ENCODE measurements around the gene ZNF670. TPM values are rescaled to one million over a fixed set of nuclear protein-coding genes. Genes with fewer than 3 reads are reported as not detected.

The ZNF670 gene
- total RNA-seq, 1 donor from 2014 or later, result 38.4 TPM

GRCh38 chr1:247113733-247114271 is 35.2 kb upstream of the ZNF670 start:
- Mint-ChIP-seq H3K4me3 (peak overlapping the region; percentile 80), H3K4me1 (peaks cover 9% of the 10 kb centered on the region), H3K27me3 (ENCODE audit: insufficient read depth, low read depth) (peaks cover 19% of the 10 kb centered on the region), H3K27ac (no peak overlapping the region), H3K36me3 (peaks cover 10% of the 10 kb centered on the region), H3K9me3 (peaks cover 12% of the 10 kb centered on the region)
- TF ChIP-seq CTCF (IDR thresholded peaks at IDR 0.05), result no peak
- TF ChIP-seq EZH2 (IDR thresholded peaks at IDR 0.05), result no peak
- TF ChIP-seq EZH2phosphoT487 (IDR thresholded peaks at IDR 0.05), result no peak
- no peak overlapping the region for H3K4me3 ChIP-seq
- no peak overlapping the region for H3K27ac ChIP-seq
- peaks cover 5% of the 10 kb centered on the region for H3K4me1 ChIP-seq
- H3K36me3 ChIP-seq, result no peaks in the 10 kb centered on the region
- H3K4me2 ChIP-seq, result no peak overlapping the region
- no peak overlapping the region for H2AFZ ChIP-seq (replicated peaks)
- H3K9me3 ChIP-seq (ENCODE audit: low read depth), result no peaks in the 10 kb centered on the region
- no peaks in the 10 kb centered on the region for H3K79me2 ChIP-seq (ENCODE audit: low read depth)
- peaks cover 19% of the 10 kb centered on the region for H3F3A ChIP-seq (ENCODE audit: low read depth)
- DNase-seq (ENCODE audit: low spot score), result no peak
- peaks cover 44% of the 10 kb centered on the region for H3K27me3 ChIP-seq
- H4K20me1 ChIP-seq (ENCODE audit: low read depth), result no peaks in the 10 kb centered on the region
- H3K9ac ChIP-seq, result no peak overlapping the region

- no peak overlapping the region for H3K4me2 ChIP-seq
- Mint-ChIP-seq H3K27ac (peak overlapping the region; percentile 46), H3K27me3 (ENCODE audit: insufficient read depth, low read depth) (peaks cover 24% of the 10 kb centered on the region), H3K9me3 (peaks cover 12% of the 10 kb centered on the region), H3K4me1 (peaks cover 9% of the 10 kb centered on the region), H3K36me3 (peaks cover 14% of the 10 kb centered on the region), H3K4me3 (peak overlapping the region; percentile 80)
- no peak overlapping the region for H3K4me3 ChIP-seq
- H3K4me1 ChIP-seq, result peaks cover 5% of the 10 kb centered on the region
- H3K9me3 ChIP-seq (ENCODE audit: low read depth), result no peaks in the 10 kb centered on the region
- no peak for DNase-seq (ENCODE audit: low spot score)
- H3K27ac ChIP-seq, result no peak overlapping the region
- H2AFZ ChIP-seq (replicated peaks), result no peak overlapping the region
- TF ChIP-seq EZH2 (IDR thresholded peaks at IDR 0.05) (no peak), CTCF (IDR thresholded peaks at IDR 0.05) (no peak), EZH2phosphoT487 (IDR thresholded peaks at IDR 0.05) (no peak)
- peaks cover 44% of the 10 kb centered on the region for H3K27me3 ChIP-seq
- no peaks in the 10 kb centered on the region for H3K79me2 ChIP-seq (ENCODE audit: low read depth)
- H4K20me1 ChIP-seq (ENCODE audit: low read depth), result no peaks in the 10 kb centered on the region
- H3K36me3 ChIP-seq, result no peaks in the 10 kb centered on the region
- H3F3A ChIP-seq (ENCODE audit: low read depth), result peaks cover 19% of the 10 kb centered on the region
- no peak overlapping the region for H3K9ac ChIP-seq
Observed at GRCh38 chr1:247113094-247113497, 34.5 kb upstream of the ZNF670 start.

- peak overlapping the region; percentile 95 for H2AFZ ChIP-seq (replicated peaks)
Observed at GRCh38 chr1:247112479-247112781, 33.8 kb upstream of the ZNF670 start.

More at GRCh38 chr1:247112479-247112781, 33.8 kb upstream of the ZNF670 start:
- no peak for DNase-seq (ENCODE audit: low spot score)
- Mint-ChIP-seq H3K4me3 (peak overlapping the region; percentile 80), H3K4me1 (peaks cover 9% of the 10 kb centered on the region), H3K27ac (no peak overlapping the region), H3K27me3 (ENCODE audit: insufficient read depth, low read depth) (peaks cover 24% of the 10 kb centered on the region), H3K9me3 (peaks cover 12% of the 10 kb centered on the region), H3K36me3 (peaks cover 14% of the 10 kb centered on the region)
- H3K79me2 ChIP-seq (ENCODE audit: low read depth), result no peaks in the 10 kb centered on the region
- no peaks in the 10 kb centered on the region for H3K36me3 ChIP-seq
- no peak overlapping the region for H3K9ac ChIP-seq
- H3K4me2 ChIP-seq, result peak overlapping the region; percentile 87
- H3F3A ChIP-seq (ENCODE audit: low read depth), result peaks cover 19% of the 10 kb centered on the region
- no peaks in the 10 kb centered on the region for H3K9me3 ChIP-seq (ENCODE audit: low read depth)
- H3K4me1 ChIP-seq, result peaks cover 5% of the 10 kb centered on the region
- peaks cover 44% of the 10 kb centered on the region for H3K27me3 ChIP-seq
- H4K20me1 ChIP-seq (ENCODE audit: low read depth), result no peaks in the 10 kb centered on the region
- TF ChIP-seq CTCF (IDR thresholded peaks at IDR 0.05) (no peak), EZH2phosphoT487 (IDR thresholded peaks at IDR 0.05) (no peak), EZH2 (IDR thresholded peaks at IDR 0.05) (no peak)
- H3K4me3 ChIP-seq, result peak overlapping the region; percentile 61
- no peak overlapping the region for H3K27ac ChIP-seq
